ENCODE data around the gene NECAB2. TPM values are rescaled to one million over a fixed set of nuclear protein-coding genes. Genes with fewer than 3 reads are reported as not detected.

Gene NECAB2
- total RNA-seq, 1 donor from 2014 or later: not detected

DNA sequence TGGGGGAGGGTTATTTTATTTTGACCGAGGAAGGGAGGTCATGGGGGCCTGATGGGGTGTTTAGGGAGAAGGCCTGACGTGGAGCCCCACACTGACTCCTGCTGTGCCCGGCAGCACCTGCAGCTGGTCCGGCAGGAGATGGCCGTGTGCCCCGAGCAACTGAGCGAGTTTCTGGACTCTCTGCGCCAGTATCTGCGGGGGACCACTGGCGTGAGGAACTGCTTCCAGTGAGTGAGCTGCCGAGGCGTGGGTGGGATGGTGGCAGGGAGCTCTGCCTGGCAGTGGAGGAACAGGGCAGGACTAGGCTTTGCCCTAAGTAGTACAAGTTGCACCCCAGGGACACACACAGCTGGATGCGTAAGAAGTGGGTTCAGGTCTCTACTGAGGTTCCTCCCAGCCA lies 30.0 kb downstream of the NECAB2 start:
- peaks cover 6% of the 10 kb centered on the region for H3K4me1 Mint-ChIP-seq (ENCODE audit: unreplicated experiment)
- no peak for DNase-seq (ENCODE audit: extremely low spot score, unreplicated experiment)
- peaks cover 11% of the 10 kb centered on the region for H3K27me3 Mint-ChIP-seq (ENCODE audit: unreplicated experiment)
- no peak overlapping the region for H3K4me3 Mint-ChIP-seq (ENCODE audit: unreplicated experiment)
- no peaks in the 10 kb centered on the region for H3K36me3 Mint-ChIP-seq (ENCODE audit: unreplicated experiment)
- TF ChIP-seq, protein P1, sequence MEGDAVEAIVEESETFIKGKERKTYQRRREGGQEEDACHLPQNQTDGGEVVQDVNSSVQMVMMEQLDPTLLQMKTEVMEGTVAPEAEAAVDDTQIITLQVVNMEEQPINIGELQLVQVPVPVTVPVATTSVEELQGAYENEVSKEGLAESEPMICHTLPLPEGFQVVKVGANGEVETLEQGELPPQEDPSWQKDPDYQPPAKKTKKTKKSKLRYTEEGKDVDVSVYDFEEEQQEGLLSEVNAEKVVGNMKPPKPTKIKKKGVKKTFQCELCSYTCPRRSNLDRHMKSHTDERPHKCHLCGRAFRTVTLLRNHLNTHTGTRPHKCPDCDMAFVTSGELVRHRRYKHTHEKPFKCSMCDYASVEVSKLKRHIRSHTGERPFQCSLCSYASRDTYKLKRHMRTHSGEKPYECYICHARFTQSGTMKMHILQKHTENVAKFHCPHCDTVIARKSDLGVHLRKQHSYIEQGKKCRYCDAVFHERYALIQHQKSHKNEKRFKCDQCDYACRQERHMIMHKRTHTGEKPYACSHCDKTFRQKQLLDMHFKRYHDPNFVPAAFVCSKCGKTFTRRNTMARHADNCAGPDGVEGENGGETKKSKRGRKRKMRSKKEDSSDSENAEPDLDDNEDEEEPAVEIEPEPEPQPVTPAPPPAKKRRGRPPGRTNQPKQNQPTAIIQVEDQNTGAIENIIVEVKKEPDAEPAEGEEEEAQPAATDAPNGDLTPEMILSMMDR (IDR thresholded peaks at IDR 0.05): no peak
- H3K9me3 Mint-ChIP-seq (ENCODE audit: unreplicated experiment): no peaks in the 10 kb centered on the region
- H3K27ac Mint-ChIP-seq (ENCODE audit: unreplicated experiment): no peak overlapping the region

DNA sequence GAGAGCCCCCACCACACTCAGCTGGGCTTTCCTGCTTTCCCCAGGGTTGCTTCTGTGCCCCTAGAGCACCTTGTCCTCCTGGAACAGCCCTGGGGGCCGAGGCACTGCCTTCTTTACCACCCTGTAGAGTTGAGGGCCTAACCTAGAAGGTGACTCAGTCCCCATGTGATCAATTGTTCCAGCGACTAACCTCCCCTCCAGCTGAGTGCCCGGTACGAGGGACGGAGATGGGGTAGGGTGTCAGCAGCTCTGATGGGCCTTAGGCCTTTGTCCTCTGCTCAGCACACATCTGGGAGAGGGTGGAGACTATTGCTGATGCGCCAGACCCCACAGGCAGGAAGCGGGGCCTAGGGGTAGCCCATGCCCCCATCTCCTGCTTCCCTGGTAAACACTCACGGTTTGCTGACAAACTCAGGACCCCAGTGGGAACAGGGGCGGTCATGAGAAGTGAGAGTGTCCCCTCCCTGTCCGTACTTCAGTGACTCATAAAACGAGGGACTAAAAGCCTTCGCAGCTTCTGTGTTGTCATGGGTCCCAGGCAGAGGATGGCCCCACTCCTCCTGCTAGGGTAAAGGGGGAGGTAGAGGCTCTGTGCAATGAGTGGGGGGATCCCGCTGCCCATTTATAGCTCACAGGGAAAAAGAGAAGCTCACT lies 33.1 kb downstream of the NECAB2 start:
- Mint-ChIP-seq H3K27ac (ENCODE audit: unreplicated experiment) (no peak overlapping the region), H3K36me3 (ENCODE audit: unreplicated experiment) (no peaks in the 10 kb centered on the region), H3K4me3 (ENCODE audit: unreplicated experiment) (no peak overlapping the region), H3K27me3 (ENCODE audit: unreplicated experiment) (peaks cover 20% of the 10 kb centered on the region), H3K4me1 (ENCODE audit: unreplicated experiment) (peaks cover under 1% of the 10 kb centered on the region), H3K9me3 (ENCODE audit: unreplicated experiment) (no peaks in the 10 kb centered on the region)
- TF ChIP-seq, protein P1 (IDR thresholded peaks at IDR 0.05): no peak
- no peak for DNase-seq (ENCODE audit: extremely low spot score, unreplicated experiment)

DNA sequence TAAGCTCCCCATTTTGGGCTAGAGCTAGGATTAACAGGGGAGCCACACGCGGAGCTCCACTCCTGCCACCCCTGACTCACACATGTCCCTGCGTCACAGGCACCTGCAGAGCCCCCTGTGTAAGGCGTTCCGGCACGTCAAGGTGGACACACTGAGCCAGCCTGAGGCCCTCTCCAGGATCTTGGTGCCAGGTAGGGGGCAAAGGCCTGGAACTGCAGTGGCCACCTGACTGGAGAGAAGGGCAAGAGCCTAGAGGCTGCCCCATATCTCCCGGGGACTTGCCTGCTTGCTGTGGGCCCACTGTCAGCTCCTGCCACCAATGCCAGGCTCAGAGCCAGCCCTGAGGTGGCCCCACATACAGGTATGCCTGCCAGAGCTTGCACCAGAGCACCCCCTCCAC lies 33.7 kb downstream of the NECAB2 start:
- H3K4me3 Mint-ChIP-seq (ENCODE audit: unreplicated experiment): no peak overlapping the region

DNA sequence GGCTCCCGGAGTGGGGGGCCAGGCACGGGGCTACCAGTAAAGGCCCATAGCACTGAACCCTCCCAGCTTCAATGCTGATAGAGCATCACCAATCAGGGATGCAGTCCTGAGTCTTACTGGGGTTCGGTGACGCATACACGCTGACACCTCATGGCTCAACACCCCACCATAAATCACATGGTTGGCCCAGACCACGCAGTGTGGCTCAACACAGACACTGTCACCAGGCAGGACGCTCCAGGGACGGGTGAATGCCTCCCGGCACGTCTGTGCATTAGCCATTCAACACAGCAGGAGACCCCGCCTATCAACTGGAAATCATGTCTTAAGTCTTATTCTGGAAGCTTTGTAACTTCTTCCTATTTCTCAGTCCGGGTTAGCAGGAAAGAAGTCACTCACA lies 35.0 kb downstream of the NECAB2 start:
- DNase-seq (ENCODE audit: extremely low spot score, unreplicated experiment): no peak
- no peaks in the 10 kb centered on the region for H3K36me3 Mint-ChIP-seq (ENCODE audit: unreplicated experiment)
- TF ChIP-seq, protein P1 (IDR thresholded peaks at IDR 0.05): no peak
- H3K4me1 Mint-ChIP-seq (ENCODE audit: unreplicated experiment): no peaks in the 10 kb centered on the region
- peaks cover 16% of the 10 kb centered on the region for H3K27me3 Mint-ChIP-seq (ENCODE audit: unreplicated experiment)
- no peak overlapping the region for H3K27ac Mint-ChIP-seq (ENCODE audit: unreplicated experiment)
- H3K9me3 Mint-ChIP-seq (ENCODE audit: unreplicated experiment): no peaks in the 10 kb centered on the region
- no peak overlapping the region for H3K4me3 Mint-ChIP-seq (ENCODE audit: unreplicated experiment)

More for the DNA sequence above, 33.7 kb downstream of the NECAB2 start:
- no peaks in the 10 kb centered on the region for H3K36me3 Mint-ChIP-seq (ENCODE audit: unreplicated experiment)
- H3K27ac Mint-ChIP-seq (ENCODE audit: unreplicated experiment): no peak overlapping the region
- TF ChIP-seq, protein P1 (IDR thresholded peaks at IDR 0.05): no peak
- H3K9me3 Mint-ChIP-seq (ENCODE audit: unreplicated experiment): no peaks in the 10 kb centered on the region
- H3K27me3 Mint-ChIP-seq (ENCODE audit: unreplicated experiment): peaks cover 16% of the 10 kb centered on the region
- DNase-seq (ENCODE audit: extremely low spot score, unreplicated experiment): no peak
- no peaks in the 10 kb centered on the region for H3K4me1 Mint-ChIP-seq (ENCODE audit: unreplicated experiment)

DNA sequence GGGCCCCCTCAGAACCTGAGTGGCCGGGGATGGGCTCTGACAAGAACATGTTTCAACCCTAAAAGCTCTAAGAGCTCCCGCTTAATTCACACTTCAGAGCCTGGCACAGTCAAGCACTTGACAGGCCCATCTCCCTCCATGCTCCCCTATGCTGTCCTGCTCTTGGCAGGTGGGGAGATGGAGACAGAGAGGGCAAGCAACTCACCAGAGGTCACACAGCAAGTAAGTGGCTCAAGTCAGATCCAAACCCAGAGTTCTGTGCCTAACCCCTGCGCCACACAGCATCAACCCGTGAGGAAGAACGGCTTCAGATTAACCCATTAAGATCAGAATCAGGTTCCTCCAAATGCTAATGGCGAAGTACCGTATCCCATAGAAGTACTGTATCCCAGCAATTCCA lies 36.4 kb downstream of the NECAB2 start:
- H3K27ac Mint-ChIP-seq (ENCODE audit: unreplicated experiment): no peak overlapping the region
- TF ChIP-seq, protein P1 (IDR thresholded peaks at IDR 0.05): no peak
- H3K4me1 Mint-ChIP-seq (ENCODE audit: unreplicated experiment): no peaks in the 10 kb centered on the region
- no peaks in the 10 kb centered on the region for H3K9me3 Mint-ChIP-seq (ENCODE audit: unreplicated experiment)
- no peak overlapping the region for H3K4me3 Mint-ChIP-seq (ENCODE audit: unreplicated experiment)
- H3K36me3 Mint-ChIP-seq (ENCODE audit: unreplicated experiment): no peaks in the 10 kb centered on the region
- DNase-seq (ENCODE audit: extremely low spot score, unreplicated experiment): no peak
- H3K27me3 Mint-ChIP-seq (ENCODE audit: unreplicated experiment): peaks cover 16% of the 10 kb centered on the region
